A673 (cell line): Measurements from ENCODE around the gene MISP3.

Experiments used
- CTCF ChIP-seq: fragments of 300-800, 200-600 bp; sonication (generic); conservative IDR thresholded peaks from 2 replicates; pipeline ENCODE4 v1.5.1; 2017; ENCODE audit warnings: low read depth, mild to moderate bottlenecking, antibody characterized with exemption, low read length, moderate library complexity, mixed read lengths
- EZH2 ChIP-seq: fragments of 200-600 bp; sonication (generic); IDR thresholded peaks from 2 replicates; pipeline ENCODE4 v1.6.1; 2017; ENCODE audit warnings: borderline replicate concordance, low read depth, mild to moderate bottlenecking, mixed read lengths, antibody characterized with exemption, low read length; ENCODE audit not compliant: poor library complexity, severe bottlenecking

DNA sequence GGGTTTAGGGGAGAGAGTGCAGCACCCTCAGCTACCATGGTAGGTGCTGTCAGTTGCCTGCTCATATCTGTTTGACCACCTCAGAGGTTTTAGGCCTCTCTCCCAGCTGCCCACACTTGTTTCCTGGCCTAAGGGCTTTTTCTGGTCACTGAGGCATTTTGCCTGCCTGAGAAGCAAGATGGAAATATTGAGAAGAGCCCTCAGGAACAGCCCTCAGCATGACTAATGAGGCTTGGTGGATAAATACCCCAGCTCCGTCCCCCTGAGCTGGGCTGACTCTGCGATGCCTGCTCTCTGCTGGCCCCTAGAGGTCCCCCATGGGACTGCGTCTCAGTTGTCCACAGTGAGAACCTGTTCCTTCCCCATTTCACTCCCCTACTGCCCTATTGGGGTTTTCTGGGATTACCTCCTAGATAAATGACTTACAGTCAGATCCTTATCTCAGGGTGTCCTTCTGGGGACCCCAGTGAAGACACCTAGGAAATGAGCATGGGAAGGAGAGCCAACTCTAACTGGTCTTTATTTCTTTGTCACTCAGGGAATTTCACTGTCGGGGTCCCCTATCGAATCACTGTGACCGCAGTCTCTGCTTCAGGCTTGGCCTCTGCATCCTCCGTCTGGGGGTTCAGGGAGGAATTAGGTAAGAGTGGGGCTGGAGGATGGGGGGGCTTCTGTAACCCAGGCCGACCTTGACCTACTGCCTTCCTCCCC, 24.0 kb upstream of the MISP3 start:
- TF ChIP-seq CTCF, result peak; percentile 86
- TF ChIP-seq EZH2, result no peak
